Femur (tissue), 1 donor: Measurements from ENCODE around the gene FUT8.

Experiments
- DNase-seq: peaks from one replicate; pipeline ENCODE4 v3.0.0-alpha.2; 2017

FUT8 gene

DNA sequence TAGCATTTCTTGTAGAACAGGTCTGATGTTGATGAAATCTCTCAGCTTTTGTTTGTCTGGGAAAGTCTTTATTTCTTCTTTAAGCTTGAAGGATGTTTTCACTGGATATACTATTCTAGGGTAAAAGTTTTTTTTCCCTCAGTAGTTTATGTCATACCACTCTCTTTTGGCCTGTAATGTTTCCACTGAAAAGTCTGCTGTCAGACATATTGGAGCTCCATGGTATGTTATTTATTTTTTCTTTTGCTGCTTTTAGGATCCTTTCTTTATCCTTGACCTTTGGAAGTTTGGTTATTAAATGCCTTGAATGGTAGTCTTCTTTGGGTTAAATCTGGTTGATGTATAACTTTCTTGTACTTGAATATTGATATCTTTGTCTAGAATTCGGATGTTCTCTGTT, 306.1 kb downstream of the FUT8 start:
- DNase-seq, result no peak

GRCh38 chr14:65720171-65720570, 307.6 kb downstream of the FUT8 start:
- no peak for DNase-seq

DNA sequence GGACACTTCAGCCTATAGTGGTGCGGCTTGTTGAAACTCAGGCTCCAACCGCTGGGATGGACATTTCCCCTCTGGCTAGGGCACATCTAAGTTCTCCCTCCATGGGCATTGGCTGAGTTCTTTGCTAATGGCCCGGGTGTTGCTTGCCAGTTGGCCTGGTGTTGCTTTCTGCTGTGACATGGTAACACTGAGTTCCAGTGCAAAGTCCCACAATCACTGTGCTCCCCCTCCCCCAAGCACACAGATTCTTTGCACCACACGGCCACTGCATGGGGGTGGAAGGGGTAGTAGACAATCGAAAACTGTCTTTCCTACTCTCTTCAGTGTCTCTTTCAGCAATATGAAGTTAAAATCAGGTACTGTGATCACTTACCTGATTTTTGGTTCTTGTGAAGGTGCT, 308.2 kb downstream of the FUT8 start:
- no peak for DNase-seq

- DNase-seq, result no peak
Measured at GRCh38 chr14:65723348-65723747, 310.8 kb downstream of the FUT8 start.

GRCh38 chr14:65728604-65729003, 316.1 kb downstream of the FUT8 start:
- no peak for DNase-seq

- DNase-seq, result no peak
Measured at GRCh38 chr14:65729566-65729965, 317.0 kb downstream of the FUT8 start.

DNA sequence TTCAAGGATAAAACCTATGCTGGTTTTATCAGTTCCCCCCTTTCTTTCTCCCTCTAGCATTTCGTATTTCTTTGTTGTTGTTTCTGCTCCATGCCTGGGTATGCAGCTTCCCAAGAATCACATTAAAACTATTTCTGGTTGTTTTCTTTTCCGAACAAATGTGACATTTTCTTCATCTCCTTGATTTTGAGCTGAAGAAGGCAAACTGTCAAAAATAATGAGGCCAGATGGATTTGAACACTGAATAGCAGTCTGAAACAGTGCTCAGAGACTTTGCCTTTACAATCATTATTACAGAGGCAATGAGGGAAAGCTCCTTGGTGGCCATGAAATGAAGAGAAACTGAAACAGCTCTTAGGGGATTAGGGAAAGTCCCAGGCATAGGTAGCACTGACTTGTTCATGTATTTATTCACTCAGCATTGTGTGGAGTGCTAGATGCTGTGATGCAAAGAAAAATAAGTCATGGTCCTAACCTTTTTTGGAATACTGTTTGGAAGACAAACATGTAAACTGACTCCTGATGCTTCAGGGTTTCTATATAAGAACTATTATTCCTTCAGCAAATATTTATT, 319.5 kb downstream of the FUT8 start:
- DNase-seq, result no peak

GRCh38 chr14:65738339-65738738, 325.8 kb downstream of the FUT8 start:
- DNase-seq, result no peak

DNA sequence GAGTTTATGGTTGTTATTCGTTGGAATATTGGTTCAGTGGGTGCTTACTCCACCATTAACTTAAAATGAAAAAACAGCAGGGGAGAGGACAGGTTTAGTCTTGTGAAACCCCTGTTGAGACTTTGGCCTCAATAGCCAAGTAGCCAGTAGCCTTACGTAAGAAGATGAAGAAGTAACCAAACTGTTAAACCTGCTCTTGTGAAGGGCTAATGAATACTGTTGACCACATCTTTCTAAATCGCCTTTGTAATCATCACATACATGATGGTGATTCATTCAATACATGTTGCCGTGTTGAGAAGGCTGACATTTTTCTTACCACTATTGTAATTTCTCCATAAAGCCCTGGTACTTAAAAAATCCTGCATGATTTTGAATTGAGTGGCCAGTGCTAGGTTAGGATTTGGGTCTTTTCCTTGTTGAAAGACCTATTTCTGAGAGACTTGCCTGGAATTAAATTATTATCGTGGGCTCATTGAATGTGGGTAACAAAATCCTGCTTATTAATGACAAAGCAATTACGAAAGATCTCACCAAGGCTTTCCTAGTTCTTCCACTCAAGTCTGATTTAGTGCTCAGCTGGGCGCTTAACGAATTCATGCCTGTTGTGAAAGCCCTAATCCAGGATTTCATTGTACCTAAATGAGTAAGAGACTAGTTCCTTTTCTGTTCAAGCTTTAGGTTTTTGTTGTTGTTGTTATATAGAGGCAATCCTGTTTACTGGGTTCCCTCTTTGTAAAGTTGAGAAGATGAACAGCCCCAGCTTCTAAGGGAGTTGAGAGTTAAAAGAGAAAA, 333.1 kb downstream of the FUT8 start:
- DNase-seq, result no peak

DNA sequence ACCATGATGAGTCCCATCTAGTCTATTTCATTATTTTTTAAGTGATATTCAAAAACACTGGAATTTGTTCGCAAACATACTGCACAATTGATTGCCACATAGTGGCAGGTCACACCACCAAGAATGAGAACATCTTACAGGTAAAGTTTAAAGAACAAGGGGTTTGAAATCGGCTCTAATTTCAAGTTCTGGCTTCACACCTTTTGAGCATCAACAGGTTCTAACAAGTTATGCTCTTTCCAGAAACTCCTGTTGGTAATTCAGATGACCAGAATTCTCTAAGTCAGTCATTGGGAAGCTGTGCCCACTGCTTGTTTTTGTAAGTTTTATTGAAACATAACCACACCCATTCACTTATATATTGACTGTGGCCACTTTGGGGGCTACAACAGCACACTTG, 336.3 kb downstream of the FUT8 start:
- no peak for DNase-seq

- no peak for DNase-seq
Measured at GRCh38 chr14:65749287-65749686, 336.8 kb downstream of the FUT8 start.

GRCh38 chr14:65750906-65751305, 338.4 kb downstream of the FUT8 start:
- DNase-seq, result no peak

DNA sequence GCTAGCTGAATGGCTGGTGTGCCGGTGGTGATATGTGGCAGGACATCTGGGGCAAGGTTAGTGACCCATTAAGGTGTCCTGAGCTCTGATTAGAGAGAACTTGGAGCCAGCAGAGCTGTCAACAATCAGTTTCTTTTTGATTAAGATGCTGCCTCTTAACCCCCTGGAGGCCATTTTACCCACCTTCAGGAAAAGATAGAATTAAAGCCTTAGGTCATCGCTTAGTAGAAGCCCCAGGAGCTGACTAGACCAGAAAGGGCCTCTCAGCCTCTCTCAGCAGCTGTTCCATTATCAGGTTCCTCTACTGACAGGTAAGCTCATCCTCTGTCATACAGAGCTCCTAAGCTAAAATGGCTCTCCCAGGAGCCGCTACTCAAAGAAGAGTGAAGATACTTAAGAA, 339.0 kb downstream of the FUT8 start:
- no peak for DNase-seq

- DNase-seq, result no peak
Measured at GRCh38 chr14:65753061-65753460, 340.5 kb downstream of the FUT8 start.

GRCh38 chr14:65755331-65755730, 342.8 kb downstream of the FUT8 start:
- no peak for DNase-seq

GRCh38 chr14:65756880-65757279, 344.4 kb downstream of the FUT8 start:
- no peak for DNase-seq

GRCh38 chr14:65769151-65769550, 356.6 kb downstream of the FUT8 start:
- no peak for DNase-seq

- DNase-seq, result no peak
Measured at GRCh38 chr14:65770681-65771080, 358.2 kb downstream of the FUT8 start.

DNA sequence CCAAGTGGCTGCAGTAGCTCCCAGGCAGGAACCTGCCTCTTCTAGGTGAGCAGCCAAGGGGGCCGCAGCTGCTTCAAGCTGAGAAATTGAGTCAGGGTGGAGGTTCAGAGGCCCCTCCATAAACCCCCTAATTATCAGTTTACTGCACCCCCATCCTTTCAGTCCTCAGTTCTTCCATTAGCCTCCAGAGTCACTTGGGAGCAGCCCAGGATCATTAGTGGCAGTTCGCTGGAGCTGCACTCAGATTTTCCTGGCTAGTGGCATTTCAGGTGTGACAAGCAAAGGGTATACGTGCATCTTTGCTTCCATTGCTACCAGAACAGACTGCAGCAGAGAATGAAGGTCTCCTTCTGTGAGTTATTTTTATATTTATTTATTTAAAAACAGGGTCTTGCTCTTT, 358.7 kb downstream of the FUT8 start:
- DNase-seq, result no peak

DNA sequence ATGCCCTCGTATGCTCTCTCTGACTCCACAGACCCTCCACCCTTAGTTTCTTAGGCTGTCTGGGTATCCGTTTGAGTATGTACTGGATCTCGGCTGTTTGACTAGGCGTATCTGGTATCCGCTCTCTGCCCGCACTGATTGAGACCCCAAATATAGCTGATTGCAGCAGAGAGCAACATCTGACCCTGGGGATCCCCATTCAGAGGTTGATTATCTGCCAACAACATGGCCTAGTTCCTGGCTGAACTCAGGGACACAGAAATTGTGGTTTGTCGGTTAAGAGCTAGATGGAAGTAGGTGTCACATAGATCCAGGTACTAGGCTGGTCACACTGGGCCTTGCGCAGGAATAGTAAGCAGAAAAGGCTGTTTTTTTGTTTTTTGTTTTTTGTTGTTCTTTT, 359.9 kb downstream of the FUT8 start:
- DNase-seq, result no peak

GRCh38 chr14:65772921-65773574, 360.5 kb downstream of the FUT8 start:
- no peak for DNase-seq

- no peak for DNase-seq
Measured at GRCh38 chr14:65774041-65774440, 361.5 kb downstream of the FUT8 start.

- no peak for DNase-seq
Measured at GRCh38 chr14:65776193-65776852, 363.8 kb downstream of the FUT8 start.

- DNase-seq, result no peak
Measured at GRCh38 chr14:65780566-65780965, 368.0 kb downstream of the FUT8 start.
